GM12891 (cell line): ENCODE results near the gene VWA1.
"Not testable (repeated sequence)": the region's sequence is repeated elsewhere in the genome, so short reads cannot be mapped to it uniquely, and the experiment has no call there.

Experiments used
- DNase-seq: peaks from one replicate; pipeline ENCODE4 v3.0.0; 2011; ENCODE audit warnings: low spot score; ENCODE audit not compliant: insufficient read length
- FAIRE-seq: peaks from 2 replicates; lab custom pipeline; 2011; peaks lifted over from hg19 to GRCh38; lab: Jason Lieb, UNC
- PAX5 ChIP-seq: IDR thresholded peaks from 2 replicates; pipeline ENCODE4 v1.6.1; 2011; ENCODE audit warnings: low read length, moderate library complexity, mild to moderate bottlenecking; ENCODE audit not compliant: insufficient read depth, severe bottlenecking
- POLR2A ChIP-seq: IDR thresholded peaks from 2 replicates; pipeline ENCODE4 v1.6.1; 2011; ENCODE audit warnings: low read depth, low read length, control low read depth
- POLR2AphosphoS5 ChIP-seq: IDR thresholded peaks from 2 replicates; pipeline ENCODE4 v1.6.1; 2011; ENCODE audit warnings: low read depth, low read length, control low read depth
- POU2F2 ChIP-seq: IDR thresholded peaks from 2 replicates; pipeline ENCODE4 v1.6.1; 2011; ENCODE audit warnings: low read depth, mild to moderate bottlenecking, control low read depth, low read length, moderate library complexity
- SPI1 ChIP-seq: IDR thresholded peaks from 2 replicates; pipeline ENCODE4 v1.6.1; 2011; ENCODE audit warnings: low read depth, low read length, control low read depth
- TAF1 ChIP-seq: IDR thresholded peaks from 2 replicates; pipeline ENCODE4 v1.6.1; 2011; ENCODE audit warnings: low read depth, low read length, control low read depth

VWA1 gene

GRCh38 chr1:1395166-1395565, 40.3 kb upstream of the VWA1 start:
- TF ChIP-seq TAF1 = no peak
- no peak for TF ChIP-seq POLR2AphosphoS5
- TF ChIP-seq SPI1 = no peak
- TF ChIP-seq PAX5 = no peak
- no peak for TF ChIP-seq POU2F2
- TF ChIP-seq POLR2A = no peak
- FAIRE-seq (no peak), DNase-seq (no peak)

GRCh38 chr1:1397839-1398523, 37.5 kb upstream of the VWA1 start:
- FAIRE-seq (no peak), DNase-seq (no peak)

GRCh38 chr1:1398677-1399186, 36.8 kb upstream of the VWA1 start:
- TF ChIP-seq PAX5 (no peak), TAF1 (no peak), SPI1 (no peak), POLR2AphosphoS5 (no peak), POLR2A (no peak), POU2F2 (no peak)
- DNase-seq (no peak), FAIRE-seq (no peak)

More at GRCh38 chr1:1397839-1398523, 37.5 kb upstream of the VWA1 start:
- no peak for TF ChIP-seq POU2F2

- FAIRE-seq (peak; percentile 99), DNase-seq (peak; percentile 98)
- peak; percentile 81; the same call in 1 of the 2 replicates for TF ChIP-seq POLR2AphosphoS5
- TF ChIP-seq TAF1 = peak; percentile 53; the same call in 1 of the 2 replicates
- TF ChIP-seq SPI1 = no peak
- no peak for TF ChIP-seq PAX5
- TF ChIP-seq POLR2A = peak; percentile 88
- peak; percentile 66 for TF ChIP-seq POU2F2
Measured at GRCh38 chr1:1399187-1399871, 36.2 kb upstream of the VWA1 start, which contains the start of gene CCNL2. Gene CCNL2, minus strand, starts transcription at chr1:1399335. Its CDS starts 29 bp downstream, at chr1:1399306.

GRCh38 chr1:1399872-1400575, 35.5 kb upstream of the VWA1 start:
- DNase-seq (no peak), FAIRE-seq (peak; percentile 66)
- TF ChIP-seq POLR2AphosphoS5 (peak; percentile 65), PAX5 (no peak), TAF1 (0 out of 2 replicates have a peak, but pooled peaks have one; percentile 20), POLR2A (no peak; the same call in 1 of the 2 replicates), SPI1 (no peak), POU2F2 (no peak; the same call in 1 of the 2 replicates)

- DNase-seq (no peak), FAIRE-seq (no peak)
- no peak for TF ChIP-seq SPI1
- peak; percentile 21; the same call in 1 of the 2 replicates for TF ChIP-seq POU2F2
- no peak for TF ChIP-seq PAX5
- TF ChIP-seq POLR2A = 0 out of 2 replicates have a peak, but pooled peaks have one; percentile 29
- TF ChIP-seq POLR2AphosphoS5 = peak; percentile 27
- TF ChIP-seq TAF1 = 0 out of 2 replicates have a peak, but pooled peaks have one; percentile 0
Measured at GRCh38 chr1:1400576-1401456, 34.7 kb upstream of the VWA1 start.

- TF ChIP-seq POLR2A = peak; percentile 41; the same call in 1 of the 2 replicates
- TF ChIP-seq TAF1 = no peak
- TF ChIP-seq POLR2AphosphoS5 = 0 out of 2 replicates have a peak, but pooled peaks have one; percentile 12
Measured at GRCh38 chr1:1401457-1402010, 34.0 kb upstream of the VWA1 start.

GRCh38 chr1:1402072-1402900, 33.2 kb upstream of the VWA1 start:
- no peak for TF ChIP-seq TAF1
- TF ChIP-seq POLR2AphosphoS5 = peak; percentile 63
- DNase-seq (no peak), FAIRE-seq (no peak)

More at GRCh38 chr1:1401457-1402010, 34.0 kb upstream of the VWA1 start:
- DNase-seq (no peak), FAIRE-seq (no peak)

- DNase-seq, FAIRE-seq: not testable (repeated sequence)
Measured at GRCh38 chr1:1402901-1403392, 32.5 kb upstream of the VWA1 start.
